H1 (cell line): ENCODE data around the gene CDT1. TPM values are rescaled to one million over a fixed set of nuclear protein-coding genes. Genes with fewer than 3 reads are reported as not detected.

ENCODE experiments used
- CTCF ChIA-PET: fragments of 300-600 bp; sonication (Branson Sonifier 250); formaldehyde crosslinking; loops from one replicate; lab custom pipeline; 2021; ENCODE audit not compliant: partially characterized antibody; lab: Charles Lee
- POLR2A ChIA-PET: fragments of 300-600 bp; sonication (Branson Sonifier 250); formaldehyde crosslinking; loops from one replicate; lab custom pipeline; 2021; ENCODE audit warnings: inconsistent platforms; ENCODE audit not compliant: partially characterized antibody; lab: Charles Lee
- DNase-seq, 2 experiments: peaks; one replicate each; pipeline versions ENCODE4 v3.0.0 to v3.0.0-alpha.2; 2010 to 2022; ENCODE audit warnings: low spot score in 2 of 2, low read depth in 1 of 2, mixed read lengths in 1 of 2
- FAIRE-seq: peaks from 2 replicates; lab custom pipeline; 2011; peaks lifted over from hg19 to GRCh38; lab: Jason Lieb, UNC
- H2AFZ ChIP-seq: 2 replicates; pipeline ENCODE4 v1.8.1; 2012; ENCODE audit warnings: low read length, inconsistent platforms
- H2AK5ac ChIP-seq: 2 replicates; pipeline ENCODE4 v1.6.1; 2013; ENCODE audit warnings: low read depth, low read length
- H2BK120ac ChIP-seq: replicated peaks from 2 replicates; pipeline ENCODE3; 2013; ENCODE audit warnings: low read depth, low read length, inconsistent platforms
- H2BK12ac ChIP-seq: 2 replicates; pipeline ENCODE4 v1.6.1; 2013; ENCODE audit warnings: low read depth, low read length
- H2BK15ac ChIP-seq: 2 replicates; pipeline ENCODE4 v1.6.1; 2013; ENCODE audit warnings: low read length
- H2BK20ac ChIP-seq: 2 replicates; pipeline ENCODE4 v1.6.1; 2013; ENCODE audit warnings: low read length
- H2BK5ac ChIP-seq: 2 replicates; pipeline ENCODE4 v1.6.1; 2013; ENCODE audit warnings: low read depth, low read length
- H3K14ac ChIP-seq: 2 replicates; pipeline ENCODE4 v1.6.1; 2013; ENCODE audit warnings: inconsistent platforms; ENCODE audit not compliant: insufficient read length
- H3K18ac ChIP-seq: 2 replicates; pipeline ENCODE4 v1.6.1; 2013; ENCODE audit warnings: low read length; ENCODE audit errors: extremely low read depth
- H3K23ac ChIP-seq: 2 replicates; pipeline ENCODE4 v1.6.1; 2013; ENCODE audit warnings: inconsistent platforms; ENCODE audit not compliant: insufficient read length
- H3K23me2 ChIP-seq: 2 replicates; pipeline ENCODE4 v1.6.1; 2013; ENCODE audit warnings: low read depth, low read length
- H3K27ac ChIP-seq: 2 replicates; pipeline ENCODE4 v1.6.1; 2011; ENCODE audit warnings: low read depth, low read length, inconsistent platforms
- H3K27me3 ChIP-seq, 4 experiments: replicated peaks in 1 of 4; 1 replicate in 1 of 4; 2 replicates in 3 of 4; pipeline versions ENCODE4 v1.6.1 to v1.8.1; 2011 to 2013; ENCODE audit warnings: low read length in 3 of 4, mild to moderate bottlenecking in 3 of 4, inconsistent platforms in 2 of 4, mixed read lengths in 2 of 4, moderate library complexity in 1 of 4; ENCODE audit not compliant: control insufficient read depth in 3 of 4, insufficient read depth in 3 of 4; ENCODE audit errors: extremely low read depth in 1 of 4
- H3K36me3 ChIP-seq, 4 experiments: 2 replicates each; pipeline versions ENCODE4 v1.6.1 to v1.8.1; 2011 to 2013; ENCODE audit warnings: mild to moderate bottlenecking in 4 of 4, low read length in 3 of 4, moderate library complexity in 2 of 4, control low read depth in 1 of 4, inconsistent platforms in 1 of 4; ENCODE audit not compliant: insufficient read depth in 4 of 4, control insufficient read depth in 2 of 4
- H3K4ac ChIP-seq: replicated peaks from 2 replicates; pipeline ENCODE3; 2013; ENCODE audit warnings: low read length, low read depth, mixed read lengths, inconsistent platforms; ENCODE audit not compliant: insufficient read length
- H3K4me1 ChIP-seq, 4 experiments: replicated peaks in 1 of 4; 1 replicate in 1 of 4; 2 replicates in 3 of 4; pipeline versions ENCODE4 v1.6.1 to v1.8.1; 2011 to 2013; ENCODE audit warnings: low read length in 3 of 4, inconsistent platforms in 2 of 4, mixed read lengths in 1 of 4; ENCODE audit not compliant: insufficient read depth in 4 of 4, control insufficient read depth in 3 of 4
- H3K4me2 ChIP-seq, 2 experiments: 2 replicates each; pipeline versions ENCODE4 v1.6.1 to v1.8.1; 2011 to 2013; ENCODE audit warnings: low read depth in 2 of 2, low read length in 2 of 2, control low read depth in 1 of 2, inconsistent platforms in 1 of 2, mild to moderate bottlenecking in 1 of 2; ENCODE audit not compliant: insufficient read depth in 1 of 2
- H3K4me3 ChIP-seq, 4 experiments: fragments of 200-600, 300-600 bp in 1 of 4; sonication (generic), shearing (Covaris generic), sonication (Bioruptor Twin) in 1 of 4; 2 replicates each; pipeline versions ENCODE4 v1.5.1 to v1.8.1; 2011 to 2016; ENCODE audit warnings: low read length in 4 of 4, low read depth in 3 of 4, control low read depth in 2 of 4, inconsistent platforms in 2 of 4, mild to moderate bottlenecking in 2 of 4, mixed read lengths in 1 of 4, moderate library complexity in 1 of 4; ENCODE audit not compliant: insufficient read depth in 2 of 4; ENCODE audit errors: extremely low read depth in 1 of 4
- H3K56ac ChIP-seq: replicated peaks from 2 replicates; pipeline ENCODE3; 2013; ENCODE audit warnings: low read depth, mild to moderate bottlenecking, mixed read lengths, low read length, inconsistent platforms; ENCODE audit not compliant: insufficient read length
- H3K79me1 ChIP-seq: 2 replicates; pipeline ENCODE4 v1.6.1; 2013; ENCODE audit warnings: low read depth, low read length, control low read depth
- H3K79me2 ChIP-seq, 2 experiments: 2 replicates each; pipeline versions ENCODE4 v1.6.1 to v1.8.1; 2012 to 2013; ENCODE audit warnings: low read length in 2 of 2, mild to moderate bottlenecking in 2 of 2, inconsistent platforms in 1 of 2; ENCODE audit not compliant: insufficient read depth in 2 of 2, control insufficient read depth in 1 of 2
- H3K9ac ChIP-seq, 4 experiments: replicated peaks in 1 of 4; 1 replicate in 1 of 4; 2 replicates in 3 of 4; pipeline versions ENCODE4 v1.6.1 to v1.8.1; 2011 to 2013; ENCODE audit warnings: low read depth in 3 of 4, low read length in 3 of 4, control low read depth in 2 of 4, mild to moderate bottlenecking in 2 of 4, moderate library complexity in 2 of 4, inconsistent platforms in 1 of 4; ENCODE audit errors: extremely low read depth in 1 of 4
- H3K9me3 ChIP-seq, 2 experiments: 2 replicates each; pipeline versions ENCODE4 v1.6.1 to v1.8.1; 2012 to 2013; ENCODE audit warnings: mild to moderate bottlenecking in 2 of 2, moderate library complexity in 2 of 2, control low read depth in 1 of 2, inconsistent platforms in 1 of 2, low read depth in 1 of 2, low read length in 1 of 2, mixed read lengths in 1 of 2; ENCODE audit not compliant: insufficient read depth in 2 of 2
- H4K20me1 ChIP-seq, 2 experiments: replicated peaks in 1 of 2; 2 replicates each; pipeline versions ENCODE3 to v1.8.1; 2011 to 2013; ENCODE audit warnings: inconsistent platforms in 2 of 2, low read length in 2 of 2, mild to moderate bottlenecking in 1 of 2; ENCODE audit not compliant: insufficient read depth in 2 of 2, control insufficient read depth in 1 of 2
- H4K5ac ChIP-seq: 2 replicates; pipeline ENCODE4 v1.6.1; 2013; ENCODE audit warnings: low read length, low read depth, mixed read lengths, inconsistent platforms; ENCODE audit not compliant: insufficient read length
- H4K8ac ChIP-seq: 2 replicates; pipeline ENCODE4 v1.8.0; 2013; ENCODE audit warnings: mild to moderate bottlenecking, moderate library complexity, low read length, inconsistent platforms; ENCODE audit not compliant: insufficient read depth; ENCODE audit errors: extremely low read depth
- H4K91ac ChIP-seq: replicated peaks from 2 replicates; pipeline ENCODE3; 2013; ENCODE audit warnings: low read length, mixed read lengths, inconsistent platforms; ENCODE audit not compliant: insufficient read length
- BRCA1 ChIP-seq: IDR thresholded peaks from 2 replicates; pipeline ENCODE4 v1.6.1; 2012; ENCODE audit warnings: low read depth, low read length, improper control_type of control experiment
- CBX5 ChIP-seq: fragments of 300-800, 300-1000 bp; sonication (generic); IDR thresholded peaks from 2 replicates; pipeline ENCODE4 v1.7.1; 2016; ENCODE audit warnings: antibody characterized with exemption, low read length, low read depth
- GTF2F1 ChIP-seq: IDR thresholded peaks from 2 replicates; pipeline ENCODE4 v1.6.1; 2012; ENCODE audit warnings: low read depth, low read length, improper control_type of control experiment, borderline replicate concordance
- MAFK ChIP-seq: IDR thresholded peaks from 2 replicates; pipeline ENCODE4 v1.6.1; 2012; ENCODE audit warnings: low read depth, mild to moderate bottlenecking, improper control_type of control experiment, low read length
- NANOG ChIP-seq: IDR thresholded peaks from 2 replicates; pipeline ENCODE4 v1.6.1; 2011; ENCODE audit warnings: low read length, low read depth, mild to moderate bottlenecking, inconsistent platforms; ENCODE audit not compliant: insufficient read depth, poor library complexity, severe bottlenecking
- PHF8 ChIP-seq: fragments of 200-600 bp; sonication (generic); conservative IDR thresholded peaks from 2 replicates; pipeline ENCODE4 v1.7.1; 2012; ENCODE audit warnings: low read depth, mild to moderate bottlenecking, inconsistent platforms, low read length, moderate library complexity
- POLR2A ChIP-seq, 2 experiments: IDR thresholded peaks; 1 replicate in 1 of 2; 2 replicates in 1 of 2; pipeline ENCODE4 v1.6.1; 2011; ENCODE audit warnings: low read depth in 2 of 2, low read length in 2 of 2, mild to moderate bottlenecking in 2 of 2; ENCODE audit errors: control extremely low read depth in 1 of 2
- POU5F1 ChIP-seq: IDR thresholded peaks from 2 replicates; pipeline ENCODE4 v1.6.1; 2011; ENCODE audit warnings: low read depth, mild to moderate bottlenecking, low read length, moderate library complexity
- SP4 ChIP-seq: IDR thresholded peaks from 2 replicates; pipeline ENCODE4 v1.6.1; 2012; ENCODE audit warnings: low read length, inconsistent platforms
- TEAD4 ChIP-seq: IDR thresholded peaks from 2 replicates; pipeline ENCODE4 v1.6.1; 2012; ENCODE audit warnings: low read depth, low read length, inconsistent platforms, mixed read lengths
- WGBS, 2 experiments: shearing (Covaris generic) in 1 of 2; methylation state at CpG; one replicate each; pipeline versions ENCODE4 v1.1.6 to v1.1.7; 2013 to 2015; ENCODE audit warnings: low lambda C conversion rate in 2 of 2, mixed read lengths in 2 of 2, inconsistent platforms in 1 of 2, low coverage in 1 of 2, missing lambda C conversion rate in 1 of 2; ENCODE audit not compliant: insufficient replicate concordance in 2 of 2, insufficient coverage in 1 of 2, insufficient read length in 1 of 2; ENCODE audit errors: extremely low coverage in 1 of 2, missing lambda C conversion rate in 1 of 2; 5-methylcytosine and 5-hydroxymethylcytosine counted together
- polyA plus RNA-seq, 7 experiments: library from polyadenylated mRNA; depleted of rRNA in 3 of 7; stranded (reverse) in 5 of 7; unstranded in 2 of 7; fragments of >200 nt in 5 of 7; fragments of 200-250 nt in 2 of 7; gene quantifications; 1 replicate in 5 of 7; 2 replicates in 1 of 7; 4 replicates in 1 of 7; pipeline versions ENCODE4 v1.2.1 to v1.2.3, GENCODE V29; 2011 to 2013; ENCODE audit warnings: missing spikeins in 2 of 7, mixed read lengths in 2 of 7
- total RNA-seq: library from RNA; stranded (reverse); fragmentation: NEBNext Ultra II Directional; extraction: Animal tissue kit (Norgen Biotek cat#: 25700); gene quantifications from 2 replicates; pipeline ENCODE4 v1.2.1, GENCODE V29; 2021
- TF ChIP-seq, protein P1 (sequence below): IDR thresholded peaks from 2 replicates; pipeline ENCODE4 v1.6.1; 2012; ENCODE audit warnings: inconsistent platforms

The CDT1 gene
- total and polyA plus RNA-seq, 2 of the 8 experiments (the other 6 are each of a cell fraction or from before 2014, with no cell fraction given) = 76.7 to 95.4 TPM

DNA sequence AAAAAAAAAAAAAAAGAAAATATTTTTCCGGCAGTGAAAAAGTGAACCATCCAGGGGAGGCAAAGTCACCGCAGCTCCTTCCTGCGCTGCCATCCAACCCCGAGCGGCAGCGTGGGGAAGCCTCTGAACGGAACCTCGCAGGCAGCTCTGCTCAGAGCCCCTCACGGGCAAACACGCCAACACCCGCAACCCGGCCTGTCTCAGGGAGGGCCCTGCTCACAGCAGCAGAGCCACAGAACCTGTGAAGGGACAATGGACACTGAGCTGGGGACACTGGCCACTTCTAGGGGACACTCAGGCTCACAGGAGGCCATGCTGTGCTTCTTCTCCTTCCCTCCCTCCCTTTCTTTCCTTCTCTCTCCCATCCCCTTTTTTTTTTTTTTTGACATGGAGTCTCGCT lies 29.5 kb downstream of the CDT1 start:
- CTCF ChIA-PET = interaction anchor here (0.7 to 1.9 kb wide), 6 partner anchors 9 to 24 kb away, joined by 3 to 10 read pairs (median 4); partner anchors contain the start of genes GALNS and TRAPPC2L

More for the DNA sequence above, 29.5 kb downstream of the CDT1 start:
- no peak overlapping the region for H3K56ac ChIP-seq
- no peak overlapping the region for H3K4me3 ChIP-seq
- H4K91ac ChIP-seq = no peak overlapping the region
- no peak overlapping the region for H2BK15ac ChIP-seq
- H3K18ac ChIP-seq = no peak overlapping the region
- H3K23ac ChIP-seq = no peak overlapping the region
- H3K79me1 ChIP-seq = 0 out of 2 replicates have a peak, but pooled peaks cover 3% of the 10 kb centered on the region
- H3K9ac ChIP-seq = no peak overlapping the region
- no peaks in the 10 kb centered on the region for H3K79me2 ChIP-seq
- no peak overlapping the region for H2BK5ac ChIP-seq
- no peak overlapping the region for H2BK120ac ChIP-seq
- FAIRE-seq (no peak), DNase-seq (no peak)
- H3K27me3 ChIP-seq = no peaks in the 10 kb centered on the region
- no peak overlapping the region for H4K8ac ChIP-seq
- no peak overlapping the region for H2BK12ac ChIP-seq
- 93% methylated on average over 12 of the region's 13 CpGs; no CpG with 5 or more reads in 1 of the 2 experiments for WGBS, 2 experiments
- 0 out of 7 replicates have a peak, but pooled peaks cover 0 to 2% (median 0%) of the 10 kb centered on the region in 4 experiments for H3K4me1 ChIP-seq
- H3K23me2 ChIP-seq = no peaks in the 10 kb centered on the region
- H3K9me3 ChIP-seq = no peaks in the 10 kb centered on the region
- 0 out of 8 replicates have a peak, but pooled peaks cover 0 to 3% (median under 1%) of the 10 kb centered on the region in 4 experiments for H3K36me3 ChIP-seq
- H2BK20ac ChIP-seq = no peak overlapping the region
- H4K5ac ChIP-seq = no peak overlapping the region
- no peak for TF ChIP-seq BRCA1
- TF ChIP-seq, protein P1, sequence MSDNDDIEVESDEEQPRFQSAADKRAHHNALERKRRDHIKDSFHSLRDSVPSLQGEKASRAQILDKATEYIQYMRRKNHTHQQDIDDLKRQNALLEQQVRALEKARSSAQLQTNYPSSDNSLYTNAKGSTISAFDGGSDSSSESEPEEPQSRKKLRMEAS = no peak
- TF ChIP-seq POU5F1 = no peak
- no peak for TF ChIP-seq PHF8
- no peak for TF ChIP-seq NANOG
- no peak for TF ChIP-seq GTF2F1
- no peak for TF ChIP-seq MAFK
- no peak for TF ChIP-seq CBX5
- TF ChIP-seq POLR2A (IDR thresholded peaks at IDR 0.05; ENCODE audit: control extremely low read depth in 1 of 2, low read depth in 2 of 2, low read length in 2 of 2) = no peak
- no peak for TF ChIP-seq SP4
- TF ChIP-seq TEAD4 = no peak
- H3K27ac ChIP-seq = no peak overlapping the region
- no peak overlapping the region for H2AFZ ChIP-seq
- peaks cover 0 to 2% of the 10 kb centered on the region in 2 experiments for H4K20me1 ChIP-seq
- H3K14ac ChIP-seq = no peak overlapping the region
- no peak overlapping the region for H3K4ac ChIP-seq
- POLR2A ChIA-PET = interaction anchor here (0.6 to 2.3 kb wide), 3 partner anchors 20 to 25 kb away, joined by 3 to 5 read pairs (median 3); no protein-coding TSS in a partner anchor
- H2AK5ac ChIP-seq = no peak overlapping the region
- H3K4me2 ChIP-seq = no peak overlapping the region
